Chondrocyte (in vitro differentiated cells): Measurements from ENCODE around the gene GCM1. TPM values are rescaled to one million over a fixed set of nuclear protein-coding genes. Genes with fewer than 3 reads are reported as not detected.

Source experiments
- DNase-seq: peaks from one replicate; pipeline ENCODE4 v3.0.0; 2021; ENCODE audit warnings: mixed read lengths, low spot score
- H3K27ac Mint-ChIP-seq: one replicate; pipeline ENCODE4 v1.8.0; 2021; ENCODE audit warnings: mild to moderate bottlenecking, moderate library complexity, mixed read lengths; ENCODE audit not compliant: unreplicated experiment
- H3K27me3 Mint-ChIP-seq: 2 replicates; pipeline ENCODE4 v1.8.0; 2021; ENCODE audit warnings: low read depth, mixed read lengths
- H3K36me3 Mint-ChIP-seq: 2 replicates; pipeline ENCODE4 v1.8.0; 2021; ENCODE audit warnings: low read depth, mixed read lengths
- H3K4me1 Mint-ChIP-seq: 2 replicates; pipeline ENCODE4 v1.8.0; 2021; ENCODE audit warnings: low read depth, mild to moderate bottlenecking, mixed read lengths
- H3K4me3 Mint-ChIP-seq: one replicate; pipeline ENCODE4 v1.8.0; 2021; ENCODE audit warnings: mild to moderate bottlenecking, moderate library complexity, mixed read lengths; ENCODE audit not compliant: unreplicated experiment
- H3K9me3 Mint-ChIP-seq: 2 replicates; pipeline ENCODE4 v1.8.0; 2021; ENCODE audit warnings: low read depth, mixed read lengths
- total RNA-seq: library from RNA; stranded (reverse); gene quantifications from 3 replicates; pipeline ENCODE4 v1.2.1, GENCODE V29; 2021
- TF ChIP-seq, protein P1 (sequence below): fragments of 200-600 bp; sonication (generic); IDR thresholded peaks from 2 replicates; pipeline ENCODE4 v1.5.0; 2021; ENCODE audit warnings: antibody characterized with exemption, mild to moderate bottlenecking, moderate library complexity

The GCM1 gene
- total RNA-seq, 1 donor from 2014 or later = not detected

DNA sequence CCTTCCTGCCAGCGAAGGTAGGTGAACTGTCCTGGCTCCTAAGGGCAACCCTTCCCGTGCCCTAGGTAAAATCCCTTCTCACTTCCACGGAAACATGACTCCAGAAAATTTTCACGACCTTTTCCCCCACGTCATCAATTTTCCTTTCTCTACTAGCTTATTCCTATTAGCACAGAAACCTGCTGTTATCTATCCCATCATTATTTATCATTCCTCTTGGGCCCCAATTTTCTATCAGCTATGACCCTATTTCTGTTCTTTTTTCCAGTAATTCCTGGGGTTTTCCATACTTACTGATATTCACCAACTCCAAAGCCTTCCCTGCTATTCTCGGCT, 23.8 kb upstream of the GCM1 start:
- Mint-ChIP-seq H3K4me3 (no peak overlapping the region), H3K27me3 (no peaks in the 10 kb centered on the region), H3K36me3 (no peaks in the 10 kb centered on the region), H3K4me1 (peaks cover 29% of the 10 kb centered on the region), H3K9me3 (no peaks in the 10 kb centered on the region), H3K27ac (no peak overlapping the region)
- TF ChIP-seq, protein P1, sequence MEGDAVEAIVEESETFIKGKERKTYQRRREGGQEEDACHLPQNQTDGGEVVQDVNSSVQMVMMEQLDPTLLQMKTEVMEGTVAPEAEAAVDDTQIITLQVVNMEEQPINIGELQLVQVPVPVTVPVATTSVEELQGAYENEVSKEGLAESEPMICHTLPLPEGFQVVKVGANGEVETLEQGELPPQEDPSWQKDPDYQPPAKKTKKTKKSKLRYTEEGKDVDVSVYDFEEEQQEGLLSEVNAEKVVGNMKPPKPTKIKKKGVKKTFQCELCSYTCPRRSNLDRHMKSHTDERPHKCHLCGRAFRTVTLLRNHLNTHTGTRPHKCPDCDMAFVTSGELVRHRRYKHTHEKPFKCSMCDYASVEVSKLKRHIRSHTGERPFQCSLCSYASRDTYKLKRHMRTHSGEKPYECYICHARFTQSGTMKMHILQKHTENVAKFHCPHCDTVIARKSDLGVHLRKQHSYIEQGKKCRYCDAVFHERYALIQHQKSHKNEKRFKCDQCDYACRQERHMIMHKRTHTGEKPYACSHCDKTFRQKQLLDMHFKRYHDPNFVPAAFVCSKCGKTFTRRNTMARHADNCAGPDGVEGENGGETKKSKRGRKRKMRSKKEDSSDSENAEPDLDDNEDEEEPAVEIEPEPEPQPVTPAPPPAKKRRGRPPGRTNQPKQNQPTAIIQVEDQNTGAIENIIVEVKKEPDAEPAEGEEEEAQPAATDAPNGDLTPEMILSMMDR = no peak
- DNase-seq = no peak

DNA sequence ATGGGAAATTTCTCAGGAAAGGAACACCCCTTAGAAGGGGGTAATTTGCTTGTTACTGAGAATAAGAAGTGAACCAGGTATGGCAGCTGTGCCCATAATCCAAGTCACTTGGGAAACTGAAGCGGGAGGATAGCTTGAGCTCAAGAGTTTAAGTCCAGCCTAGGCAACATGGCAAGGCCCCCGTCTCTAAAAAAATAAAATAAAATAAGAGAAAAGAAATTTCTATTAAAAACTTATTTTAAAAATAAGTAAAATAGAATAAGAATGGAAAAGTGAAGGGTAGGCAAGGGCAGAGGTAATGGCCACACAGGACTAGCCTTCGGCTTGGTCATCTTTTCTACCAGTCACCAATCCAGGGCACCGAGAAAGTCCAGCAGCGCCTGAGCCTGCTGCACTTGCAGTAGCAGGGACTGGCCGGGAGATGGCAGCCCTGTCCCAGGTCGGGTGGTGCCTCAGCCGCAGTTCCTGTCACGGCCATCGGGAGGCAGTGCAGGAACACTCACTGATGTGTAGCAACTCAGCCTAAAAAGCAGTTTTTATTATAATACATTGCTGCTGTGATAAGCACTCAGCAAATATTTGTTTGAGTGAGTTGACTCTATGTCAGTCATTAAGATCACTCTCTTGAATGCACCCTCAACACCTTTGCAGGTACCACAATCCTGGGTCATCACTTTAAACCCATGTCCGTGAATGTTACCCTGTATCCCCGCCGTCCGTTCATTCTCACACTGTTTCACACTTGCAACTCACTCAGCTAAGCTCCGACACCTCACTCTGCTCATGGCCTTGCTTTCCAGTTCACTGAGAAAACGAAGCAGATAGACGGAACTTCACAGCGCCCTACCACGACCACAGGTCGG, 23.2 kb upstream of the GCM1 start:
- Mint-ChIP-seq H3K27ac (no peak overlapping the region), H3K4me3 (no peak overlapping the region), H3K36me3 (no peaks in the 10 kb centered on the region), H3K27me3 (no peaks in the 10 kb centered on the region), H3K4me1 (peaks cover 32% of the 10 kb centered on the region), H3K9me3 (no peaks in the 10 kb centered on the region)
- DNase-seq = peak; percentile 94
- TF ChIP-seq, protein P1 = peak; percentile 100

DNA sequence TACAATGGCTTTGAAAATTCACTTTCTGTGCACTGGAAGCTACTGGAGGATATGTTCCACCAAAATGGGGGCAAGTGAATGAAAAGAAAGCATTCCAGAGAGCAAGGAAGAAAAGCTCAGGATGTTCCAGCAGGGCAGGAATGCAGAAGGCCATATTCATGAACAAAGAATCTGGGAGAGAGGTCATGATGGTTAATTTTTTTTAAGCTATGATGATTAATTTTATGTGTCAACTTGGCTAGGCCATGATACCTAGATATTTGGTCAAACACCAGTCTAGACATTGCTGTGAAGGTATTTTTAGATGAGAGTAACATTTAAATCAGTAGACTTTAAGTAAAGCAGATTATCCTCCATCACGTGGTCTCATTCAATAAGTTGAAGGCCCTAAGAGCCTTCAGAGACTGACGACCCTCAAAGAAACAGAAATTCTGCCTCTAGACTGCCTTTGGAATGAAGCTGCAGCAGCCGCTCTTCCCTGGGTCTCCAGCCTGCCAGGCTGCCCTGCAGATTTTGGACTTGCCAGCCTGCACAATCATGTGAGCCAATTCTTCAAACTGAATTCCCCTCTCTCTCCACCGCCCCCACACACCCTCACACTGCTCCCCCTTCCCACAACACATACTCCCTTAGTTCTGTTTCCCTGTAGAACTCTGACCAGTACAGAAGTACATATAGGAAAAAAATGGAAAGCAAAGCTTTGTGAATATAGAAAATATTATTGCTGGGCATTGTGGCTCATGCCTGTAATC, 20.1 kb upstream of the GCM1 start:
- no peak for DNase-seq
- peak overlapping the region; percentile 71 for H3K27ac Mint-ChIP-seq
- H3K27me3 Mint-ChIP-seq = no peaks in the 10 kb centered on the region
- TF ChIP-seq, protein P1 = no peak
- peaks cover 42% of the 10 kb centered on the region for H3K4me1 Mint-ChIP-seq
- H3K4me3 Mint-ChIP-seq = no peak overlapping the region
- H3K9me3 Mint-ChIP-seq = peaks cover 6% of the 10 kb centered on the region
- no peaks in the 10 kb centered on the region for H3K36me3 Mint-ChIP-seq

DNA sequence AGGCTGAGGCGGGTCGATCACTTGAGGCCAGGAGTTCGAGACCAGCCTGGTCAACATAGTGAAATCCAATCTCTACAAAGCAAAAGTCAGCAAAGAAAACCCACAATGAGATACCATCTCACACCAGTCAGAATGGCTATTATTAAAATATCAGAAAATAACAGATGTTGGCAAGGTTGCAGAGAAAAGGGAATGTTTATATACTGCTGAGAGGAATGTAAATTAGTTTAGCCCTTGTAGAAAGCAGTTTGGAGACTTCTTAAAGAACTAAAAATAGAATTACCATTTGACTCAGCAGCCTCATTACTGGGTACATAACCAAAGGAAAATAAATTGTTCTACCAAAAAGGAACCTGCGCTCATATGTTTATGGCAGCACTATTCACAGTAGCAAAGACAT, 16.7 kb upstream of the GCM1 start:
- H3K36me3 Mint-ChIP-seq = no peaks in the 10 kb centered on the region

DNA sequence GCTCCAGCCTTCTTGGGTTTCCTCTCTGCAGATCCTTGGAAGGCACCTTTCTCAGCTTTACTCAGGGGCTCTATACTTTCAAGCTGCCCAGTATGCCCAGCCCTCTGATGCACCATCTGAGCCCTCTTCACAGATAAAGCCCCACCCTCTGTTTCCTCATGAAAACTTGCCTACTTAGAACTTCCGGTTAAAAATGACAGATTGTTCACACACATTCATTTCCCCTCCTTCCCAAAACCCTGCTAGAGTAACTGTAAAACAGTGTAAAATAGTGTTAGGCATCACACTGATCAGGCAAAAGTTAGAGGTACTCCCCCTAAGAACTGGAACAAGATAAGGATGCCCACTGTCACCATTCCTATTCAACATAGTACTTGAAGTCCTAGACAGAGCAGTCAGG, 14.0 kb upstream of the GCM1 start:
- TF ChIP-seq, protein P1 = no peak
- H3K27me3 Mint-ChIP-seq = no peaks in the 10 kb centered on the region
- H3K4me3 Mint-ChIP-seq = no peak overlapping the region
- H3K4me1 Mint-ChIP-seq = peaks cover 51% of the 10 kb centered on the region
- H3K36me3 Mint-ChIP-seq = no peaks in the 10 kb centered on the region
- no peak for DNase-seq
- H3K27ac Mint-ChIP-seq = peak overlapping the region; percentile 71
- peaks cover 6% of the 10 kb centered on the region for H3K9me3 Mint-ChIP-seq

More for the DNA sequence above, 16.7 kb upstream of the GCM1 start:
- H3K9me3 Mint-ChIP-seq = peaks cover 6% of the 10 kb centered on the region
- H3K27me3 Mint-ChIP-seq = no peaks in the 10 kb centered on the region
- peaks cover 69% of the 10 kb centered on the region for H3K4me1 Mint-ChIP-seq
- no peak overlapping the region for H3K4me3 Mint-ChIP-seq
- no peak for DNase-seq
- TF ChIP-seq, protein P1 = no peak
- no peak overlapping the region for H3K27ac Mint-ChIP-seq
